Psoas muscle (tissue), 8 donors: ENCODE results near the gene VGLL3. TPM values are rescaled to one million over a fixed set of nuclear protein-coding genes. Genes with fewer than 3 reads are reported as not detected.

Source experiments
- ATAC-seq, 4 donors: fragments of 200-7000 bp; cut with Tn5 transposase; one replicate each; pipeline ENCODE4 v1.9.1; 2020; ENCODE audit warnings: moderate library complexity in 3 of 4, mild to moderate bottlenecking in 2 of 4
- DNase-seq, 2 donors: peaks; one replicate each; pipeline ENCODE4 v3.0.0-alpha.2; 2020
- H3K27ac ChIP-seq: fragments of 200-600 bp; one replicate; pipeline ENCODE4 v1.8.0; 2022
- H3K27me3 ChIP-seq, 3 donors: fragments of 200-600 bp in 1 of 3; one replicate each; pipeline versions ENCODE4 v1.6.1 to v1.8.0; 2013 to 2022; ENCODE audit warnings: low read length in 2 of 3, mild to moderate bottlenecking in 2 of 3, moderate library complexity in 1 of 3; ENCODE audit not compliant: insufficient read depth in 3 of 3
- H3K36me3 ChIP-seq, 2 donors: fragments of 200-600 bp in 1 of 2; one replicate each; pipeline versions ENCODE4 v1.6.1 to v1.8.0; 2013 to 2022; ENCODE audit warnings: low read depth in 1 of 2, mild to moderate bottlenecking in 1 of 2, moderate library complexity in 1 of 2; ENCODE audit not compliant: insufficient read depth in 1 of 2
- H3K4me1 ChIP-seq: fragments of 200-600 bp; one replicate; pipeline ENCODE4 v1.8.0; 2022
- H3K4me3 ChIP-seq: fragments of 200-600 bp; one replicate; pipeline ENCODE4 v1.8.0; 2022; ENCODE audit warnings: mild to moderate bottlenecking
- H3K9me3 ChIP-seq: fragments of 200-600 bp; one replicate; pipeline ENCODE4 v1.8.0; 2022
- CTCF ChIP-seq: fragments of 200-600 bp; IDR thresholded peaks from one replicate; pipeline ENCODE4 v1.8.0; 2022; ENCODE audit warnings: antibody characterized with exemption
- WGBS, 3 donors: extraction: QIAGEN DNeasy Blood & Tissue Kit; methylation state at CpG; one replicate each; pipeline versions ENCODE4 v1.1.6 to v1.1.7; 2013; 5-methylcytosine and 5-hydroxymethylcytosine counted together
- intact Hi-C, 2 donors: fragments of 100-400 bp; cut with DNase I; formaldehyde crosslinking; loops; one replicate each; pipeline versions ENCODE4 v1.11.0 to v1.14.2; 2022
- polyA plus RNA-seq, 3 donors: library from polyadenylated mRNA; stranded (reverse); fragments of 200-250 nt; gene quantifications; one replicate each; pipeline ENCODE4 v1.2.3, GENCODE V29; 2013
- total RNA-seq, 4 donors: library from RNA; stranded (reverse); fragmentation: NEBNext Ultra II Directional in 2 of 4; extraction: Animal tissue kit (Norgen Biotek cat#: 25700) in 2 of 4; gene quantifications; one replicate each; pipeline versions ENCODE4 v1.2.1 to v1.2.4, GENCODE V29; 2021 to 2023
- donor health status: healthy with polysubstance abuse.
- donor health status: DM: no; HTN: no; CAD: no; lungs with moderate emphysema.
- donor health status: Bipolar disorder and iron deficiency.
- donor health status: healthy.
- donor health status: DM: yes; HTN: yes; CAD: no.
- donor health status: DM: no; HTN: no; CAD: no.
- donor health status: DM: no; HTN: no; CAD: no.
- donor health status: DM: yes; HTN: yes; CAD: no.

The VGLL3 gene
- total and polyA plus RNA-seq, 7 donors: 1.2 to 15.1 (median 3.2) TPM

- peaks cover 3% of the 10 kb centered on the region for H3K9me3 ChIP-seq
- DNase-seq (no peak), ATAC-seq (no peak)
- H3K27ac ChIP-seq: no peak overlapping the region
- H3K4me3 ChIP-seq: no peak overlapping the region
- TF ChIP-seq CTCF: no peak
- no peaks in the 10 kb centered on the region for H3K4me1 ChIP-seq
- intact Hi-C loops: no loop called here
- no peaks in the 10 kb centered on the region for H3K27me3 ChIP-seq
- 77 to 82% (median 82%) methylated on average over 2 of the region's 2 CpGs for WGBS, 3 donors
- no peaks in the 10 kb centered on the region for H3K36me3 ChIP-seq
Observed at GRCh38 chr3:87004883-87005282, 13.9 kb upstream of the VGLL3 start.

GRCh38 chr3:87002346-87002745, 11.4 kb upstream of the VGLL3 start:
- DNase-seq (no peak), ATAC-seq (no peak)
- no peak for TF ChIP-seq CTCF
- Histone ChIP-seq H3K27me3 (no peaks in the 10 kb centered on the region), H3K4me1 (no peaks in the 10 kb centered on the region), H3K4me3 (no peak overlapping the region), H3K27ac (no peak overlapping the region), H3K36me3 (no peaks in the 10 kb centered on the region), H3K9me3 (no peaks in the 10 kb centered on the region)
- WGBS, 3 donors: 91 to 98% (median 94%) methylated on average over 4 of the region's 4 CpGs
- intact Hi-C loops: no loop called here

- no peak overlapping the region for H3K4me3 ChIP-seq
- no peaks in the 10 kb centered on the region for H3K36me3 ChIP-seq
- H3K4me1 ChIP-seq: no peaks in the 10 kb centered on the region
- no peak for TF ChIP-seq CTCF
- DNase-seq (no peak), ATAC-seq (no peak)
- intact Hi-C loops: no loop called here
- H3K9me3 ChIP-seq: no peaks in the 10 kb centered on the region
- no peak overlapping the region for H3K27ac ChIP-seq
- WGBS, 3 donors: 60 to 77% (median 68%) methylated on average over 4 of the region's 4 CpGs
- no peaks in the 10 kb centered on the region for H3K27me3 ChIP-seq
Observed at GRCh38 chr3:87001473-87002098, 10.6 kb upstream of the VGLL3 start.

GRCh38 chr3:87000940-87001339, 10.0 kb upstream of the VGLL3 start:
- Histone ChIP-seq H3K27me3 (no peaks in the 10 kb centered on the region), H3K9me3 (no peaks in the 10 kb centered on the region), H3K27ac (no peak overlapping the region), H3K4me1 (no peaks in the 10 kb centered on the region), H3K36me3 (no peaks in the 10 kb centered on the region), H3K4me3 (no peak overlapping the region)
- intact Hi-C loops: no loop called here
- ATAC-seq: no peak
- no peak for TF ChIP-seq CTCF
- DNase-seq: no peak
- WGBS, 3 donors: 91 to 95% (median 93%) methylated on average over 4 of the region's 4 CpGs

GRCh38 chr3:86998569-86998968, 7.6 kb upstream of the VGLL3 start:
- WGBS, 3 donors: 42 to 68% (median 60%) methylated on average over 1 of the region's 1 CpG
- Histone ChIP-seq H3K9me3 (no peaks in the 10 kb centered on the region), H3K27ac (no peak overlapping the region), H3K27me3 (no peaks in the 10 kb centered on the region), H3K4me3 (no peak overlapping the region), H3K4me1 (no peaks in the 10 kb centered on the region), H3K36me3 (no peaks in the 10 kb centered on the region)
- ATAC-seq (no peak), DNase-seq (no peak)
- TF ChIP-seq CTCF: no peak
- intact Hi-C loops: loop anchor here in 1 of 2 donors (10.0 kb wide), 1 partner anchor 166 kb away; no protein-coding TSS in a partner anchor
